Neural cell (in vitro differentiated cells): Measurements from ENCODE around the gene TARS2. TPM values are rescaled to one million over a fixed set of nuclear protein-coding genes. Genes with fewer than 3 reads are reported as not detected.

ENCODE experiments used
- polyA plus RNA-seq: library from polyadenylated mRNA; depleted of rRNA; stranded (reverse); fragments of >200 nt; gene quantifications from 2 replicates; pipeline ENCODE4 v1.2.3, GENCODE V29; 2014
- small RNA-seq, 3 experiments: library from RNA; depleted of rRNA; stranded (forward); fragments of <200 nt; gene quantifications; one replicate each; pipeline ENCODE3, GENCODE V24; 2012

TARS2 gene
- polyA plus RNA-seq, 1 donor from 2014 or later, result 19.4 TPM

Small RNA genes within 50 kb of the gene (small RNA-seq; reads per million reads assigned to genes)
- 0 reads per million in 3 experiments for gene MIR4257

Other genes starting within 250 kb of the TARS2 start
- gene CA14, start 229.6 kb upstream of the TARS2 start, polyA plus RNA-seq, result 1.1 and 1.5 TPM in 2 replicates
- gene APH1A, start 218.4 kb upstream of the TARS2 start, polyA plus RNA-seq, result 164 and 167 TPM in 2 replicates
- 2.6 and 17.1 TPM in 2 replicates for gene C1orf54, start 214.6 kb upstream of the TARS2 start, polyA plus RNA-seq
- gene CIART, start 204.9 kb upstream of the TARS2 start, polyA plus RNA-seq, result 7.3 and 9.1 TPM in 2 replicates
- gene MRPS21, start 193.6 kb upstream of the TARS2 start, polyA plus RNA-seq, result 170 TPM in 2 replicates
- gene PRPF3, start 165.9 kb upstream of the TARS2 start, polyA plus RNA-seq, result 86.1 and 92.1 TPM in 2 replicates
- gene RPRD2, start 123.3 kb upstream of the TARS2 start, polyA plus RNA-seq, result 7.2 and 8.6 TPM in 2 replicates
- 2.3 and 4.2 TPM in 2 replicates for gene ECM1, start 20.7 kb downstream of the TARS2 start, polyA plus RNA-seq
- gene FALEC, start 28.3 kb downstream of the TARS2 start, polyA plus RNA-seq, result not detected in 2 replicates
- gene ADAMTSL4, start 62.0 kb downstream of the TARS2 start, polyA plus RNA-seq, result 0.56 TPM in 1 of 2 replicates, not detected in the other
- 151 and 171 TPM in 2 replicates for gene MCL1, start 92.2 kb downstream of the TARS2 start, polyA plus RNA-seq
- gene ENSA, start 142.2 kb downstream of the TARS2 start, polyA plus RNA-seq, result 230 and 341 TPM in 2 replicates
- gene GOLPH3L, start 209.7 kb downstream of the TARS2 start, polyA plus RNA-seq, result 4.4 and 7.0 TPM in 2 replicates
- 0.34 TPM in 1 of 2 replicates, not detected in the other for gene HORMAD1, start 233.5 kb downstream of the TARS2 start, polyA plus RNA-seq